IMR-90 (cell line): ENCODE results near the gene NFKBIE.
A peak's percentile ranks its signal among the peaks of the same experiment; 100 is the strongest.

Experiments
- BHLHE40 ChIP-seq: fragments of 150-350 bp; IDR thresholded peaks from 2 replicates; pipeline ENCODE4 v1.6.1; 2016; ENCODE audit warnings: mild to moderate bottlenecking, low read depth, low read length
- CEBPB ChIP-seq: IDR thresholded peaks from 2 replicates; pipeline ENCODE4 v1.6.1; 2012; ENCODE audit warnings: low read depth, low read length, improper control_type of control experiment
- FOS ChIP-seq: fragments of 150-350 bp; IDR thresholded peaks from 2 replicates; pipeline ENCODE4 v1.6.1; 2016; ENCODE audit warnings: low read depth, low read length
- MAZ ChIP-seq: IDR thresholded peaks from 2 replicates; pipeline ENCODE4 v1.6.1; 2012; ENCODE audit warnings: low read depth, mild to moderate bottlenecking, low read length, improper control_type of control experiment, moderate library complexity, borderline replicate concordance
- NFE2L2 ChIP-seq: fragments of 150-350 bp; IDR thresholded peaks from 2 replicates; pipeline ENCODE4 v1.6.1; 2016; ENCODE audit warnings: low read depth, mild to moderate bottlenecking, low read length
- POLR2A ChIP-seq: IDR thresholded peaks from 2 replicates; pipeline ENCODE4 v1.6.1; 2012; ENCODE audit warnings: mild to moderate bottlenecking, low read depth, low read length
- RFX5 ChIP-seq: IDR thresholded peaks from 2 replicates; pipeline ENCODE4 v1.8.0; 2012; ENCODE audit warnings: low read depth, mild to moderate bottlenecking, low read length, moderate library complexity
- SMC3 ChIP-seq: fragments of 150-350 bp; IDR thresholded peaks from 2 replicates; pipeline ENCODE4 v1.6.1; 2016; ENCODE audit warnings: low read depth, mild to moderate bottlenecking, antibody characterized with exemption, low read length, moderate library complexity
- TF ChIP-seq, protein P1 (sequence below): conservative IDR thresholded peaks from 2 replicates; pipeline ENCODE4 v1.5.1; 2012; ENCODE audit warnings: mild to moderate bottlenecking, low read depth, low read length, improper control_type of control experiment

DNA sequence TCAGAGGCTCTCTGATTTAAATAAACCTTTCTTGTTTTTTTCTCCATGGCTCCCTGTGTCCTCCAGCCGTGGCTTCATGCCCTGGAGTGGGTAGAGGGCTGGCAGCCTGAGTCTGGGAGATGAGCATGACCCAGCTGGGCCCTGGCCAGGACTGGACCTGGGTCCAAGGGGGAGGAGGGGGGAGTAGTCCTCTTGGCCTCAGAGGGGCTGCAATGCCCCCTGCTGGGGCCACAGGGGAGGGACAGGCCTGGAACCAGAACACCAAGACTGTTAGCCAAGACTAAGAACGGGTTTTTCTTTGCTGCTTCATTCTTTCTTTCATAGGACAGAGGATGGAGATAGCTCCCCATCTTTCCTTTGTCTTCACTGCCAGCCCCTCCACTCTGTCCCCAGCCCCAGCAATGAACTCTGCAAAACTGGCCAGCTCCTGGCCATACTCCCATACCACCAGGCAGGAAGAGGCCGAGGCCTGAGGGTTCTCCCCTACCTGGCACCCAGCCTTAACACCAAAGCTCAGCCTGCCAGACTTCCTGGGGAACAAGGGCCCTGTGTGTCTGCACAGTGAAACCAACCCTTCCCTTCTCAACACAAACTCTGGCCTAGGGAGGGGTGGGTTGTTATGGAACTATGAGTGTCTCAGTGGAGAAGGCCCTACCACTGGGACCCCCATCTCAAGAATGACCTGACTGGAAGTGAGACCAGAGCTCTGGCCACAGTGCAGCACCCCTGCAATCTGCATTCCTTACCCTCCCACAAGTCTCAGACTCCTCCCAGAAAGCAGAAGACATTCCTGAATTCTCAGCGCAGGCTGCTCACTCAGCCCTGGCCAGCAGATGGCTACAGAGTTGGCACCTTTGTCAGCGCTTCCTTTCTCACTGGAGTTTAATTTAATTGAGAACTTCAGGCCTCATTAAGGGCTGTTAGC is 31.0 kb downstream of the NFKBIE start:
- TF ChIP-seq CEBPB = no peak
- TF ChIP-seq, protein P1, sequence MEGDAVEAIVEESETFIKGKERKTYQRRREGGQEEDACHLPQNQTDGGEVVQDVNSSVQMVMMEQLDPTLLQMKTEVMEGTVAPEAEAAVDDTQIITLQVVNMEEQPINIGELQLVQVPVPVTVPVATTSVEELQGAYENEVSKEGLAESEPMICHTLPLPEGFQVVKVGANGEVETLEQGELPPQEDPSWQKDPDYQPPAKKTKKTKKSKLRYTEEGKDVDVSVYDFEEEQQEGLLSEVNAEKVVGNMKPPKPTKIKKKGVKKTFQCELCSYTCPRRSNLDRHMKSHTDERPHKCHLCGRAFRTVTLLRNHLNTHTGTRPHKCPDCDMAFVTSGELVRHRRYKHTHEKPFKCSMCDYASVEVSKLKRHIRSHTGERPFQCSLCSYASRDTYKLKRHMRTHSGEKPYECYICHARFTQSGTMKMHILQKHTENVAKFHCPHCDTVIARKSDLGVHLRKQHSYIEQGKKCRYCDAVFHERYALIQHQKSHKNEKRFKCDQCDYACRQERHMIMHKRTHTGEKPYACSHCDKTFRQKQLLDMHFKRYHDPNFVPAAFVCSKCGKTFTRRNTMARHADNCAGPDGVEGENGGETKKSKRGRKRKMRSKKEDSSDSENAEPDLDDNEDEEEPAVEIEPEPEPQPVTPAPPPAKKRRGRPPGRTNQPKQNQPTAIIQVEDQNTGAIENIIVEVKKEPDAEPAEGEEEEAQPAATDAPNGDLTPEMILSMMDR = peak; percentile 81
- no peak for TF ChIP-seq POLR2A
- peak; percentile 72 for TF ChIP-seq SMC3
- 0 out of 2 replicates have a peak, but pooled peaks have one; percentile 59 for TF ChIP-seq MAZ
- TF ChIP-seq BHLHE40 = no peak
- no peak for TF ChIP-seq FOS
- no peak for TF ChIP-seq NFE2L2
- no peak for TF ChIP-seq RFX5
